HG03064 (cell line): ENCODE data around the gene COPZ1.
A peak's percentile ranks its signal among the peaks of the same experiment; 100 is the strongest.

ENCODE experiments used
- ATAC-seq: cut with Tn5 transposase; IDR thresholded peaks from one replicate; pipeline ENCODE4 v1.9.1; 2021; ENCODE audit warnings: low read depth; ENCODE audit not compliant: unreplicated experiment

Gene COPZ1

DNA sequence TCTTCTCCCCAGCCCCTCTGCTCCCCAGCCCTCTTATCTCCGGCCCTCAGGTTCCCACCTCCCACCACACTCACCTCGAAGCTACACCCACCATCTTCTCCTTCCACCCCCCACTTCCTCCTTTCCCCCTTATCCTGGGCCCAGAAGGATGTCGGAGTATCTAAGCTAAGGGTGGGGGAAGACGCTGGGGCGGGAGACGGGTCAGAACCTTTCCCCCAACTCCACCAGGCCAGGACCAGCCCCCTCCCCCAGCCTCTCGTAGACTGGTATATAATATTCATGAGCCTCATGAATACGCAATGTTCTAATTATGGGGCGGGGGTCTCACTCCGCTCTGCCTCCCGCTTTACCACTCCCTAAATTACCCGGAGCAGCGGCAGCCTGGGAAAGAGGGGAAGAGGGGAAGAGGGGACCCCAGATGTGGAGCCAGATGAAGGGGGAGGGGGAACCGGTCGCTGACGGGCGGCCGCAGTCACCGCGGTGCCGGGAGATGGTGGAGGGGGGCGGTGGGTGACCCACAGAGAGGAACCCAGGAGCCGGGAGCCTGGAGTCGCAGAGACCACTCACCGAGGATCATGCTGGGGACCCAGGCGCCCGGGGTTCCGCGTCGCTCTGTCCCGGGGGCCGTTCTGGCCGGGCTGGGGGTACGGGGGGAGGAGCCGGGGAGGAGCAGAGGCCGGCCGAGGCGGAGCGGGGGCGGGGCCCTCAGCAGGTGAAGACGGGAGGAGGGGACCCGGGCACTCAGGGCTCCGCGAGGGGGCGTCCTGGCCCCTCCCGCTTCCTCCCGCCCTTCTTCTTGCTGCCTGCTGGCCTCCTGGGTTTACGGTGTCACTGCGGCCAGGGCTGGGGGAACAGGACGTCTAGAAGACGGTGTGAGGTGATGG is 66.0 kb downstream of the COPZ1 start:
- ATAC-seq = peak; percentile 55

- ATAC-seq = no peak
Observed at GRCh38 chr12:54392485-54393206, 67.7 kb downstream of the COPZ1 start.

DNA sequence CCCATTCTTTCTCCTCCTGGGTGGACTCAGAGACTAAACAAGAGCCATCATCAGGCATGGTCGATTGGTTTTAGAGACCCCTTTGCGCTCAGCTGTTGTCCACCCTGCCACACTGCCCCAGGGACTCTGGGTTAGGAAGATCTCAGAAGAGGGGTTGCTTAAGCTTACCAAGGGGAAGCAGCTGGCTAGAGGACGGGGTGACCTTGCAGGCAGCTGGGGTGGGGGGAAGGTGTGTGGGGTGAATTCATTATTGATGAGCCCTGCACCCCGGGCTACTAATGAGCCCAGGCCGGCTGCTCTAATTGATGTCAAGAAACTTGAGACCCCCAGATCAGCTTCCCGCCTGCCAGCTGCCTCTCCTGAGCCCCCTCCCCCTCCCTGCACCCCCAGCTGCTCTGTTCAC is 68.3 kb downstream of the COPZ1 start:
- no peak for ATAC-seq

GRCh38 chr12:54393743-54394142 is 68.8 kb downstream of the COPZ1 start:
- ATAC-seq = no peak

DNA sequence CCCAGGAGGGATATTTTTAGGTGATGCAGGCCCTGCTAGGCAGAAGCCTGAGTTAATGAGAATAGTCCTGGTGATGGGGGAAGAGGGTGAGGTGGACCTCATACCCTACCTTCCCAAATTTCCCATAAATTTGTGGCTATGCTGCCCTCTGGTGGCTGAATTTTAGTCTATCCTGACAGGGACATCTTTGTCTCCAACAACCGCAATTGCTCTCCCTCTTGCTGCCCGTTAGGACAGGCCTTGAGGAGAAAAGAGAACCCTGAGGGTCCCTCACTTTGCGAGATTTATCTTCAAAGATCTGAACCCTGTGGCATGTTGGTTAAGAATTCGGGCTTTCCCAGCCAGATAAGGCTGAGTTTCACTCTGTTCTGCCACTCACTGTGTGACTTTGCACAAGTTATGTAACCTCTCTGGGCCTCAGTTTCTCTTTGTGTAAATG is 69.4 kb downstream of the COPZ1 start:
- no peak for ATAC-seq

DNA sequence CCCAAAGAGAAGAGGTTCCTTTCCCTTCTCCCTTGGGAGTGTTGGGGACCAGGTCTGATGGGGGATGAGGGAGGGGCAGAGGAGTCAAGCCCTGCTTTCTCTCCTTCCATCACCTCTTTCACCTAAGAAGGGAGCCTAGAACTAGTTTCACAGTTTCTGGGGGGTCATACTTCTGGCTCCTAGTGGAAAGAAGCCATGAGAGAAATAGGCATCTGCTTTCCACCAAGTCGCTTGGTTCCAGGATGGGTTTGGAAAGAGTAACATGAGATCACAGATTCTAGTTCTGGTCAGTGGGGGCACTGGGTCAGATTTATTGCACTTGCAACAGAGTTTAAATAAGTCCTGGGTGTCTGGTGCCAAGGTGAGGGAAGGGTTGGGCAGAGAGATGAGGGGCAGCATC is 70.1 kb downstream of the COPZ1 start:
- ATAC-seq = no peak

DNA sequence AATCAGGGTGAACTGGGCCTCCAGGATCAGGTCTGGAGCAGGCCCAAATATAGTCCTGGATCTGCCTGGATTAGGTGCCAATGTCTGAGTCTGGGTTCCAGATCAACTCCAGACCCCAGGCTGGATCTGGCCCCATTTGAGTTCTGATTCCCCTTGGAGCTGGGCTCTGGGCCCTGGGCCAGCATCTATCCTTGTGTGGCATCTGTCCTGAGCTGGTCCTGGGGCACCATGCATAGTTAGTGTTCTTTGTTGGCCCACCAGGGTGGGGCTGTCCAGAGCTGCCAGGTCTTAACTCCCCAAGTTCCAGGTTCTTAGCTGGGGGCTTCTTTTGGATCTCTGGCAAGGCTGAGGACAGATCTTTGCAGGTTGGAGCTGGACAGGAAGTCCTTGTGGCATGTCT is 70.6 kb downstream of the COPZ1 start:
- no peak for ATAC-seq

DNA sequence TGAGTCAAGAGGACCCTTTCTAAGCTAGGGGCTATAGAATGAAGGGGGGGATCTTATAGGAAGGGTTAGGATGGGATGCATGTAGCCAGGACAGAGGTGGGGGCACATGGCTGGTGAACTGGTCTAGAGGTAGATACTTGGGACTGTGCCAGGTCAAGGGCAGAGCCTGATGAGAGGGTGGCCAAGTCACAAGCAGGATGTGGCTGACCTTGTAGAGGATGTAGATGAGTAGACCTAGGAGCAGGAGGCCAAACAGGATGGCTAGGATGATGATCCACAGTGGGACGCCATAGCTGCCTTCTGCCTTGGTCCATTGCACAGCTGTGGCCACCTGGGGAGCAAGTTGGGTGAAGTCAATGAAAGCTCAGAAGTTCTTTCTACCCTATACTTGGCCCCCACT is 72.2 kb downstream of the COPZ1 start:
- no peak for ATAC-seq

DNA sequence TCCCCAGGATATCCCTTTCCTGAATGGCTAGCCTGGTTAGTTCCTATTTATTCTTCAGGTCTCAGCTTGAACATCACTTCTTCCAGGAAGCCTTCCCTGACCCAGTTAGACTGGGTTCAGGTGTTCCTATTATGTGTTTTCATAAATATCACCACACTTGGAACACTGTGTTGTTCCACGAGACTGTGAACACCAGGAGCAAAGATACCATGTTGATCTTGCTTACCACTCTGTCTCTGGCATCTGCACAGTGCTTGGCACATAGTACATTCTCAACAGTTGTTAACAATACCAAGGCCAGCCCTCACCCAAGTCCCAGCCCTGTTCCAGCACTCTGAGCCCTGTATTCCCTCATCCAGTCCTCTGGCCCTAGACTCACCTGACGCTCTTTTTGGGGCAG is 73.3 kb downstream of the COPZ1 start:
- ATAC-seq = no peak

GRCh38 chr12:54398995-54399793 is 74.3 kb downstream of the COPZ1 start:
- no peak for ATAC-seq

GRCh38 chr12:54401119-54401518 is 76.2 kb downstream of the COPZ1 start:
- ATAC-seq = no peak
